DMS79 (cell line): Measurements from ENCODE around the gene RETREG2.

Experiments
- DNase-seq: peaks from one replicate; lab custom pipeline; 2025; lab: John Stamatoyannopoulos, UW

The RETREG2 gene

GRCh38 chr2:219215871-219216534 lies 37.9 kb downstream of the RETREG2 start:
- DNase-seq = no peak

GRCh38 chr2:219216535-219216915 lies 38.5 kb downstream of the RETREG2 start:
- no peak for DNase-seq

GRCh38 chr2:219218217-219218731 lies 40.2 kb downstream of the RETREG2 start:
- peak; percentile 46 for DNase-seq

GRCh38 chr2:219218732-219219701 lies 40.9 kb downstream of the RETREG2 start, which contains the start of gene ABCB6:
ABCB6 (minus strand) TSS chr2:219218958; CDS start chr2:219218673, 285 bp downstream.
- peak; percentile 92 for DNase-seq

GRCh38 chr2:219219784-219220532 lies 41.9 kb downstream of the RETREG2 start:
- no peak for DNase-seq

- DNase-seq = no peak
Observed at GRCh38 chr2:219220652-219221402, 42.8 kb downstream of the RETREG2 start.

- DNase-seq = no peak
Observed at GRCh38 chr2:219221957-219222518, 44.0 kb downstream of the RETREG2 start.

- DNase-seq = no peak
Observed at GRCh38 chr2:219223831-219224610, 45.9 kb downstream of the RETREG2 start.

GRCh38 chr2:219225350-219225749 lies 47.3 kb downstream of the RETREG2 start:
- no peak for DNase-seq

- no peak for DNase-seq
Observed at GRCh38 chr2:219228041-219228910, 50.2 kb downstream of the RETREG2 start.

- DNase-seq = no peak
Observed at GRCh38 chr2:219228911-219229304, 50.8 kb downstream of the RETREG2 start.

GRCh38 chr2:219229305-219230058 lies 51.4 kb downstream of the RETREG2 start, which contains the start of the genes ANKZF1 and ATG9A:
ANKZF1 (plus strand) TSS chr2:219229806; CDS start chr2:219230258, 452 bp downstream.
ATG9A (minus strand) TSS chr2:219229636; CDS start chr2:219228024, 1,612 bp downstream.
- peak; percentile 98 for DNase-seq

- DNase-seq = no peak
Observed at GRCh38 chr2:219230059-219230540, 52.0 kb downstream of the RETREG2 start.

- no peak for DNase-seq
Observed at GRCh38 chr2:219234331-219234730, 56.3 kb downstream of the RETREG2 start.
